Right cardiac atrium (tissue), 5 donors: ENCODE data around the gene CYGB. TPM values are rescaled to one million over a fixed set of nuclear protein-coding genes. Genes with fewer than 3 reads are reported as not detected.

Source experiments
- ATAC-seq, 2 donors: fragments of 200-7000 bp; cut with Tn5 transposase; one replicate each; pipeline versions ENCODE4 v1.8.0 to v1.9.1; 2020; ENCODE audit warnings: moderate library complexity in 2 of 2, mild to moderate bottlenecking in 1 of 2
- DNase-seq, 3 donors: peaks; one replicate each; pipeline ENCODE4 v3.0.0-alpha.2; 2020
- H3K27ac ChIP-seq: one replicate; pipeline ENCODE4 v1.5.1; 2013; ENCODE audit warnings: mild to moderate bottlenecking, low read length, control low read depth, moderate library complexity
- H3K27me3 ChIP-seq: one replicate; pipeline ENCODE4 v1.6.1; 2013; ENCODE audit not compliant: control insufficient read depth, insufficient read depth
- H3K4me1 ChIP-seq: one replicate; pipeline ENCODE4 v1.6.1; 2013; ENCODE audit warnings: low read length; ENCODE audit not compliant: control insufficient read depth, insufficient read depth
- H3K4me3 ChIP-seq: one replicate; pipeline ENCODE4 v1.5.1; 2013; ENCODE audit warnings: low read length, control low read depth
- H3K9me3 ChIP-seq: one replicate; pipeline ENCODE4 v1.6.1; 2013; ENCODE audit warnings: low read length; ENCODE audit not compliant: control insufficient read depth
- WGBS: extraction: QIAGEN DNeasy Blood & Tissue Kit; methylation state at CpG from one replicate; pipeline ENCODE4 v1.1.7; 2013; 5-methylcytosine and 5-hydroxymethylcytosine counted together
- intact Hi-C, 4 donors: fragments of 100-400 bp; cut with DNase I; formaldehyde crosslinking; loops; one replicate each; pipeline versions ENCODE4 v1.11.0 to v1.14.0; 2022 to 2023
- polyA plus RNA-seq: library from polyadenylated mRNA; stranded (reverse); fragments of 200-250 nt; gene quantifications from one replicate; pipeline ENCODE4 v1.2.3, GENCODE V29; 2013
- total RNA-seq, 4 donors: library from RNA; stranded (reverse); fragmentation: NEBNext Ultra II Directional; extraction: Animal tissue kit (Norgen Biotek cat#: 25700); gene quantifications; one replicate each; pipeline ENCODE4 v1.2.1, GENCODE V29; 2021
- donor health status: healthy with polysubstance abuse.
- donor health status: DM: no; HTN: yes; CAD: no.
- donor health status: DM: no; HTN: no; CAD: no.
- donor health status: DM: no; HTN: yes; CAD: no; lungs with severe emphysema.
- donor health status: DM: yes; HTN: yes; CAD: no.

Gene CYGB
- total and polyA plus RNA-seq, 5 donors: 46.6 to 83.9 (median 65.5) TPM

- no peak for DNase-seq
- 96% methylated on average over 7 of the region's 7 CpGs for WGBS
- H3K4me3 ChIP-seq: no peak overlapping the region
- ATAC-seq: no peak
- H3K27ac ChIP-seq: no peak overlapping the region
- no peaks in the 10 kb centered on the region for H3K4me1 ChIP-seq
- no peaks in the 10 kb centered on the region for H3K9me3 ChIP-seq
- no peaks in the 10 kb centered on the region for H3K27me3 ChIP-seq
- intact Hi-C loops: loop anchor here in 1 of 4 donors (5.0 kb wide), 1 partner anchor 34 kb away; no protein-coding TSS in a partner anchor
These were observed 40.4 kb upstream of the CYGB start for GRCh38 chr17:76577876-76578275.

- Histone ChIP-seq H3K4me3 (no peak overlapping the region), H3K27ac (no peak overlapping the region), H3K27me3 (no peaks in the 10 kb centered on the region), H3K4me1 (no peaks in the 10 kb centered on the region), H3K9me3 (no peaks in the 10 kb centered on the region)
- intact Hi-C loops: loop anchor here in 1 of 4 donors (5.0 kb wide), 1 partner anchor 36 kb away; no protein-coding TSS in a partner anchor
- 87% methylated on average over 9 of the region's 9 CpGs for WGBS
- DNase-seq: no peak
- no peak for ATAC-seq
These were observed 38.7 kb upstream of the CYGB start for GRCh38 chr17:76576189-76576588.

GRCh38 chr17:76575570-76575969 lies 38.1 kb upstream of the CYGB start:
- no peak overlapping the region for H3K4me3 ChIP-seq
- H3K27me3 ChIP-seq: no peaks in the 10 kb centered on the region
- intact Hi-C loops: loop anchor here in 1 of 4 donors (5.0 kb wide), 1 partner anchor 37 kb away; no protein-coding TSS in a partner anchor
- no peak for DNase-seq
- no peak for ATAC-seq
- H3K9me3 ChIP-seq: no peaks in the 10 kb centered on the region
- no peak overlapping the region for H3K27ac ChIP-seq
- no peaks in the 10 kb centered on the region for H3K4me1 ChIP-seq
- 68% methylated on average over 5 of the region's 5 CpGs for WGBS

- ATAC-seq (no peak), DNase-seq (no peak)
- no peak overlapping the region for H3K27ac ChIP-seq
- H3K4me3 ChIP-seq: no peak overlapping the region
- intact Hi-C loops: no loop called here
- no peaks in the 10 kb centered on the region for H3K27me3 ChIP-seq
- H3K9me3 ChIP-seq: no peaks in the 10 kb centered on the region
- WGBS: 96% methylated on average over 11 of the region's 11 CpGs
- no peaks in the 10 kb centered on the region for H3K4me1 ChIP-seq
These were observed 36.7 kb upstream of the CYGB start for GRCh38 chr17:76574166-76574565.

- Histone ChIP-seq H3K4me1 (no peaks in the 10 kb centered on the region), H3K9me3 (no peaks in the 10 kb centered on the region), H3K27ac (no peak overlapping the region), H3K27me3 (no peaks in the 10 kb centered on the region), H3K4me3 (no peak overlapping the region)
- DNase-seq: no peak
- 93% methylated on average over 10 of the region's 10 CpGs for WGBS
- intact Hi-C loops: no loop called here
- ATAC-seq: no peak
These were observed 35.6 kb upstream of the CYGB start for GRCh38 chr17:76573096-76573495.

DNA sequence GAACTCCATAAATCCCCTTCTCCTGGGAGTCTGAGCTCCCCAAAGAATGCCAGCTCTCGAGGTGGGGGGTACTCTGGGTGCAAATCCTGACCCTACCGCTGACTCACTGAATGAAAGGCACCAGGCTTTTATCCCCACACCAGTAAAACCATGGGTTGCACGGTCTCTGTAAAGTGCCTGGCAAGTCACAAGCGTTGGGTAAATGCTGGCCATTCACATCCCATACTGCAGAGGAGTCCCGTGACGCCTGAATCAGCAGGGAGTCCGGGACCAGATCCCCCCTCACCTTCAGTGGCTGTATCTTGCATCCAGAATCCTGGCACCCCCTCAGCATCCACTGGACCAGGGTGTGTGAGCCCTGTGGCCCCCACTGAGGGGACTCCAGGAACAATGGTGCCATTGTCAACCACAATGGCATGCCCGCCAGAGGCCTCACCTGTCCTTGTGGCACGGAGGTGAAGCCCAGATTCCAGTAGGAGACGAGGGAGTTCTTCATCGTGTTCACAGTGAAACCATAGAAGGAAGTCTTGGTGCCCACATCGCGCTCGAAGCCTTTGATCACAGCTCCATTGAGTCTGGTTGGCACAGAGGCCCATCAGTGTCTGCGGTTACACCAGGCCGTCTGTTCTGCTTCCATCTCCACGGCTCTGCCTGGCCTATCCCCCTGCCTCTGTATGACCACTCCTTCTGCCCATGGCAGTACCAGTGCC lies 34.8 kb upstream of the CYGB start:
- Histone ChIP-seq H3K27ac (no peak overlapping the region), H3K9me3 (no peaks in the 10 kb centered on the region), H3K4me3 (no peak overlapping the region), H3K27me3 (no peaks in the 10 kb centered on the region), H3K4me1 (no peaks in the 10 kb centered on the region)
- WGBS: 92% methylated on average over 17 of the region's 17 CpGs
- intact Hi-C loops: no loop called here
- ATAC-seq: no peak
- DNase-seq: no peak

- Histone ChIP-seq H3K27ac (no peak overlapping the region), H3K4me3 (no peak overlapping the region), H3K4me1 (no peaks in the 10 kb centered on the region), H3K27me3 (no peaks in the 10 kb centered on the region), H3K9me3 (no peaks in the 10 kb centered on the region)
- ATAC-seq (no peak), DNase-seq (no peak)
- intact Hi-C loops: no loop called here
- WGBS: 95% methylated on average over 13 of the region's 13 CpGs
These were observed 33.5 kb upstream of the CYGB start for GRCh38 chr17:76570877-76571471.

GRCh38 chr17:76570457-76570856 lies 32.9 kb upstream of the CYGB start:
- intact Hi-C loops: no loop called here
- WGBS: 89% methylated on average over 7 of the region's 7 CpGs
- Histone ChIP-seq H3K4me3 (no peak overlapping the region), H3K9me3 (no peaks in the 10 kb centered on the region), H3K27me3 (no peaks in the 10 kb centered on the region), H3K4me1 (no peaks in the 10 kb centered on the region), H3K27ac (no peak overlapping the region)
- ATAC-seq: no peak
- no peak for DNase-seq

GRCh38 chr17:76569607-76570279 lies 32.2 kb upstream of the CYGB start:
- intact Hi-C loops: no loop called here
- H3K27me3 ChIP-seq: no peaks in the 10 kb centered on the region
- H3K4me3 ChIP-seq: no peak overlapping the region
- ATAC-seq (peak; percentile 74 to 75), DNase-seq (peak; percentile 84 to 88 (median 87))
- no peaks in the 10 kb centered on the region for H3K4me1 ChIP-seq
- WGBS: 56% methylated on average over 18 of the region's 18 CpGs
- no peaks in the 10 kb centered on the region for H3K9me3 ChIP-seq
- no peak overlapping the region for H3K27ac ChIP-seq

DNA sequence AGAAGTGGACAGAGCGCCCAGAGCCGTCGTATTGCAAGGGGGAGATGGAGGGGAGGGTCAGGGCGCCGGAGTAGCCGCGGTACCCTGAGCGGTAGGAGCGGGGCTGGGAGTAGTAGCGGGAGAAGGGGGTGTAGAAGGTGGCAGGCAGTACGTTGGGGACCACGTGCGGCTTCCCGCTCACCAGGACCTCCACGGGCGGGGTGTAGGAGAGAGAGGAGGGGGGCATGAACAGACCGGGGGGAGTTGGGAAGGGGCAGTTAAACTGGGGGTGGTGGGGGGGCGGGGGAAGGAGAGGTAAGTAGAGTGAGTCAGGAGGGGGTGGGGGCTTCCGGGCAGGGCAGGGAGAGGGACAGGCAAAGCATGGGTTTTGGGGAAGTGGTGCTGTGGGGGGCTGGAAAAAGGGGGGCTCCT lies 31.3 kb upstream of the CYGB start:
- intact Hi-C loops: no loop called here
- no peak overlapping the region for H3K27ac ChIP-seq
- no peaks in the 10 kb centered on the region for H3K27me3 ChIP-seq
- ATAC-seq (peak in 1 of 2 donors; percentile 9), DNase-seq (no peak)
- 30% methylated on average over 19 of the region's 19 CpGs for whole genome bisulfite sequencing
- H3K9me3 ChIP-seq: no peaks in the 10 kb centered on the region
- H3K4me3 ChIP-seq: no peak overlapping the region
- no peaks in the 10 kb centered on the region for H3K4me1 ChIP-seq
